Vagina (tissue), 2 donors: ENCODE measurements around the gene GTPBP4.

Source experiments
- POLR2A ChIP-seq, 2 donors: fragments of 450-650 bp; IDR thresholded peaks; one replicate each; pipeline ENCODE4 v1.6.1; 2017; ENCODE audit warnings: antibody characterized with exemption in 2 of 2, mild to moderate bottlenecking in 2 of 2, moderate library complexity in 2 of 2
- POLR2AphosphoS5 ChIP-seq, 2 donors: sonication (generic); formaldehyde crosslinking; IDR thresholded peaks; one replicate each; pipeline ENCODE4 v1.9.0; 2017; ENCODE audit warnings: antibody characterized with exemption in 2 of 2, mild to moderate bottlenecking in 2 of 2, low read depth in 1 of 2; ENCODE audit not compliant: insufficient read depth in 1 of 2
- TF ChIP-seq, protein P1 (sequence below), 3 experiments: fragments of 450-650 bp in 2 of 3; fragments of 200-600 bp in 1 of 3; sonication (generic) in 1 of 3; IDR thresholded peaks; one replicate each; pipeline ENCODE4 v1.5.1; 2017 to 2019; ENCODE audit warnings: antibody characterized with exemption in 3 of 3, mild to moderate bottlenecking in 2 of 3, moderate library complexity in 2 of 3

DNA sequence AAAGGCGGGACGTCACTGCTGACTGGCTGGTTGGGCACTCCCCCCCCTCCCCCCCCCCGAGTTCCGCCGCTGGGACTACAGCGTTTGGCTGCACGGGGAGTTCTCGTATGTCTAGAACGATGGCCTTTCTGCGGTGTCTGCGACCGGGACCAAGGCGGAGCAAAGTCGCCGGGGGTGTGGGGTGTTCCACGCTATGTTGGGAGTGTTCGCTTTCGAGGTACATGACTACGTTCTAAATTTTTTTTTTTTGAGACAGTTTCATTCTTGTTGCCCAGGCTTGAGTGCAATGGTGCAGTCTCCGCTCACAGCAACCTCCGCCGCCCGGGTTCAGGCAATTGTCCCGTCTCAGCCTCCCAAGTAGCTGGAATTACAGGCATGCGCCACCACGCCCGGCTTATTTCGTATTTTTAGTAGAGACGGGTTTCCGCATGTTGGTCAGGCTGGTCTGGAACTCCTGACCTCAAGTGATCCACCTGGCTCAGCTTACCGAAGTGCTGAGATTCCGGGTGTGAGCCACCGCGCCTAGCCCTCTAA lies 61.3 kb downstream of the GTPBP4 start:
- TF ChIP-seq, protein P1, sequence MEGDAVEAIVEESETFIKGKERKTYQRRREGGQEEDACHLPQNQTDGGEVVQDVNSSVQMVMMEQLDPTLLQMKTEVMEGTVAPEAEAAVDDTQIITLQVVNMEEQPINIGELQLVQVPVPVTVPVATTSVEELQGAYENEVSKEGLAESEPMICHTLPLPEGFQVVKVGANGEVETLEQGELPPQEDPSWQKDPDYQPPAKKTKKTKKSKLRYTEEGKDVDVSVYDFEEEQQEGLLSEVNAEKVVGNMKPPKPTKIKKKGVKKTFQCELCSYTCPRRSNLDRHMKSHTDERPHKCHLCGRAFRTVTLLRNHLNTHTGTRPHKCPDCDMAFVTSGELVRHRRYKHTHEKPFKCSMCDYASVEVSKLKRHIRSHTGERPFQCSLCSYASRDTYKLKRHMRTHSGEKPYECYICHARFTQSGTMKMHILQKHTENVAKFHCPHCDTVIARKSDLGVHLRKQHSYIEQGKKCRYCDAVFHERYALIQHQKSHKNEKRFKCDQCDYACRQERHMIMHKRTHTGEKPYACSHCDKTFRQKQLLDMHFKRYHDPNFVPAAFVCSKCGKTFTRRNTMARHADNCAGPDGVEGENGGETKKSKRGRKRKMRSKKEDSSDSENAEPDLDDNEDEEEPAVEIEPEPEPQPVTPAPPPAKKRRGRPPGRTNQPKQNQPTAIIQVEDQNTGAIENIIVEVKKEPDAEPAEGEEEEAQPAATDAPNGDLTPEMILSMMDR (IDR thresholded peaks at IDR 0.05) = no peak
- TF ChIP-seq POLR2A (IDR thresholded peaks at IDR 0.05) (no peak), POLR2AphosphoS5 (IDR thresholded peaks at IDR 0.05; ENCODE audit: insufficient read depth in 1 of 2, low read depth in 1 of 2) (no peak)
